ENCODE data around the gene ZBTB34. TPM values are rescaled to one million over a fixed set of nuclear protein-coding genes. Genes with fewer than 3 reads are reported as not detected.

ZBTB34 gene
- total RNA-seq, 1 donor: 7.6 TPM

DNA sequence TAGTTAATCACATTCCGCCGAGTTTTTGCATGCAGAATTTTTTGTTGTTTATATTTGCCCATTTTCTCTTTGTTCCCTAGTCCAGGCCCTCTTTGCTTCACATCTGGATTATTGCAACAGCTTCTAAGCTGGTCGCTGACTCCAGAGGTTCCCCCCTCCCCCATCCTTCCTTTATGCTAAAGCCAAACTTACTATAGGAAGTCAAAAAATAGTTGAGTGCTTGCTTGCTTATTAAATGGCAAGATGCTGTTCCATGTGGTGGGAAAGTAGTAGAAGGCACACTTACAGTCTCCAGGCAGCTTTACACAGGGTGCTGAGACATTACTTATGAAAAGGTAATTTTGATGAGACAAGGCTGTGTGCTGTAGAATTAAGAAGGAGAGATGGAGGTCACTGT is 1.3 kb downstream of the ZBTB34 start:
- H3K4me3 ChIP-seq (ENCODE audit: insufficient read depth, low read length): peak overlapping the region; percentile 86
- peaks cover 19% of the 10 kb centered on the region for H3K4me1 ChIP-seq (ENCODE audit: insufficient read depth, low read length)
- TF ChIP-seq, protein P1, sequence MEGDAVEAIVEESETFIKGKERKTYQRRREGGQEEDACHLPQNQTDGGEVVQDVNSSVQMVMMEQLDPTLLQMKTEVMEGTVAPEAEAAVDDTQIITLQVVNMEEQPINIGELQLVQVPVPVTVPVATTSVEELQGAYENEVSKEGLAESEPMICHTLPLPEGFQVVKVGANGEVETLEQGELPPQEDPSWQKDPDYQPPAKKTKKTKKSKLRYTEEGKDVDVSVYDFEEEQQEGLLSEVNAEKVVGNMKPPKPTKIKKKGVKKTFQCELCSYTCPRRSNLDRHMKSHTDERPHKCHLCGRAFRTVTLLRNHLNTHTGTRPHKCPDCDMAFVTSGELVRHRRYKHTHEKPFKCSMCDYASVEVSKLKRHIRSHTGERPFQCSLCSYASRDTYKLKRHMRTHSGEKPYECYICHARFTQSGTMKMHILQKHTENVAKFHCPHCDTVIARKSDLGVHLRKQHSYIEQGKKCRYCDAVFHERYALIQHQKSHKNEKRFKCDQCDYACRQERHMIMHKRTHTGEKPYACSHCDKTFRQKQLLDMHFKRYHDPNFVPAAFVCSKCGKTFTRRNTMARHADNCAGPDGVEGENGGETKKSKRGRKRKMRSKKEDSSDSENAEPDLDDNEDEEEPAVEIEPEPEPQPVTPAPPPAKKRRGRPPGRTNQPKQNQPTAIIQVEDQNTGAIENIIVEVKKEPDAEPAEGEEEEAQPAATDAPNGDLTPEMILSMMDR (IDR thresholded peaks at IDR 0.05; ENCODE audit: extremely low read depth, low read depth, low read length): no peak
- H3K27me3 ChIP-seq (ENCODE audit: insufficient read depth, low read length): peaks cover 22% of the 10 kb centered on the region
- peaks cover 21% of the 10 kb centered on the region for H3K36me3 ChIP-seq (ENCODE audit: insufficient read depth, low read length)
- no peak for DNase-seq (ENCODE audit: insufficient read length, low spot score, missing footprints)
- peaks cover 58% of the 10 kb centered on the region for H3K79me2 ChIP-seq (ENCODE audit: insufficient read depth, low read length)
- H3K9me3 ChIP-seq (ENCODE audit: low read depth, low read length): no peaks in the 10 kb centered on the region
- H3K4me2 ChIP-seq (ENCODE audit: insufficient read depth, low read length): peak overlapping the region; percentile 85
- H4K20me1 ChIP-seq (ENCODE audit: insufficient read depth, low read length): peaks cover 19% of the 10 kb centered on the region
- H3K27ac ChIP-seq (ENCODE audit: low read depth, low read length): peak overlapping the region; percentile 21
- H2AFZ ChIP-seq (ENCODE audit: low read length): no peak overlapping the region

DNA sequence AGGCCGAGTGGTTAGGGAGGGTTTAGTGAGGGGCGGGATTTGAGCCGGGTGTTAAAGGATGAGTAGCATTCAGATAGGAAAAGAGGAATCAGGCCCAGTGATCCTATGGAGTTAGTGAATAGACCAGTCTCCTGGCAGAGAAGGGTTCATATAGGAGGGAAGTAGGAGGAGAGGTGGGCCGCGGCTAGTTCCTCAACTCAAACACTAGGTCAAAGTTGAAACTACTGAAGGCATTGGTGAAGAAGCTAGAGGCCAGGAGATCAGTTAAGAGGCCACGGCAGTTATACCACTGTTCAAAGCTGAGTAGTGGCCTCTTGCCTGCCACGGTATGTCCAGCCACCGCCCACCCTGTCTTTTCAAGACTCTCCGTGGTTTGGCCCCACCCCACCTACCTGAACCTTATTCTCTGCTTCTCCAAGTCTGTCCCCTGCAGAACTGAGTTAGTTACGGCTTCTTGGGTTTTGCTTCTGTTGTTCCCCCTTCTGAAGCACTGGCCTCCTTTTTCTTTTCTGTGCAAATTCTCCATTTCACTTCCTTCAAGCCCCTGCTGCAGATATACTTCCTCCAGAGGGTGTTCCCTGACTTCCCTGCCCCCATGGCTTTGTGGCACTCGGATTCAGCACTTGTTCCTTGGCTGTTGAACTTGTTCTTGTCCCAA is 1.8 kb downstream of the ZBTB34 start:
- peaks cover 63% of the 10 kb centered on the region for H3K79me2 ChIP-seq (ENCODE audit: insufficient read depth, low read length)
- H2AFZ ChIP-seq (ENCODE audit: low read length): no peak overlapping the region
- peak overlapping the region; percentile 86 for H3K4me3 ChIP-seq (ENCODE audit: insufficient read depth, low read length)
- peaks cover 19% of the 10 kb centered on the region for H3K4me1 ChIP-seq (ENCODE audit: insufficient read depth, low read length)
- peaks cover 19% of the 10 kb centered on the region for H4K20me1 ChIP-seq (ENCODE audit: insufficient read depth, low read length)
- H3K27ac ChIP-seq (ENCODE audit: low read depth, low read length): no peak overlapping the region
- peak overlapping the region; percentile 85 for H3K4me2 ChIP-seq (ENCODE audit: insufficient read depth, low read length)
- H3K9me3 ChIP-seq (ENCODE audit: low read depth, low read length): no peaks in the 10 kb centered on the region
- peaks cover 21% of the 10 kb centered on the region for H3K36me3 ChIP-seq (ENCODE audit: insufficient read depth, low read length)
- TF ChIP-seq, protein P1 (IDR thresholded peaks at IDR 0.05; ENCODE audit: extremely low read depth, low read depth, low read length): no peak
- peaks cover 18% of the 10 kb centered on the region for H3K27me3 ChIP-seq (ENCODE audit: insufficient read depth, low read length)
- no peak for DNase-seq (ENCODE audit: insufficient read length, low spot score, missing footprints)

DNA sequence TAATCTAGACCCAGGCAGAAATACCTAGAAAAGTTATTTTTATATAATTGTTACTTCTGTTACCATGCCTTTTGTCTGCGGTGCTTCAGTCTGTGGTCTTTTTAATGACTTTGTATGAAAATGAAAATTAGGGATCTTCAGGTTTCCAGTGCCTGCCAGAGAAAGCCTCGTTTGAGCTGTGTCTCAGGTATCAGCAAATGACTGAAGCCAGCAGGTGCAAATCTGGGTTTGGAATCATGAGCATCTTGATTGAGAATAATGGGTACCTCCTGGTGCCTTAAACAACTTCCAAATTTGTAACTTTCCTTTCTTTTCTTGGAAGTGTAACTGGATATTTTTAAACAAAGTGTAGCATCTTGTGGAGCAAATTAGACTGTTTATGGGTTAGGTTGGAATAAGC is 4.3 kb downstream of the ZBTB34 start:
- peaks cover 24% of the 10 kb centered on the region for H3K4me1 ChIP-seq (ENCODE audit: insufficient read depth, low read length)
- TF ChIP-seq, protein P1 (IDR thresholded peaks at IDR 0.05; ENCODE audit: extremely low read depth, low read depth, low read length): no peak
- H3K9me3 ChIP-seq (ENCODE audit: low read depth, low read length): no peaks in the 10 kb centered on the region
- peaks cover 26% of the 10 kb centered on the region for H3K36me3 ChIP-seq (ENCODE audit: insufficient read depth, low read length)
- no peak overlapping the region for H3K4me2 ChIP-seq (ENCODE audit: insufficient read depth, low read length)
- no peak overlapping the region for H3K4me3 ChIP-seq (ENCODE audit: insufficient read depth, low read length)
- no peak for DNase-seq (ENCODE audit: insufficient read length, low spot score, missing footprints)
- no peak overlapping the region for H2AFZ ChIP-seq (ENCODE audit: low read length)
- H3K27ac ChIP-seq (ENCODE audit: low read depth, low read length): no peak overlapping the region
- peaks cover 88% of the 10 kb centered on the region for H3K79me2 ChIP-seq (ENCODE audit: insufficient read depth, low read length)
- peaks cover 35% of the 10 kb centered on the region for H4K20me1 ChIP-seq (ENCODE audit: insufficient read depth, low read length)
- H3K27me3 ChIP-seq (ENCODE audit: insufficient read depth, low read length): no peaks in the 10 kb centered on the region

DNA sequence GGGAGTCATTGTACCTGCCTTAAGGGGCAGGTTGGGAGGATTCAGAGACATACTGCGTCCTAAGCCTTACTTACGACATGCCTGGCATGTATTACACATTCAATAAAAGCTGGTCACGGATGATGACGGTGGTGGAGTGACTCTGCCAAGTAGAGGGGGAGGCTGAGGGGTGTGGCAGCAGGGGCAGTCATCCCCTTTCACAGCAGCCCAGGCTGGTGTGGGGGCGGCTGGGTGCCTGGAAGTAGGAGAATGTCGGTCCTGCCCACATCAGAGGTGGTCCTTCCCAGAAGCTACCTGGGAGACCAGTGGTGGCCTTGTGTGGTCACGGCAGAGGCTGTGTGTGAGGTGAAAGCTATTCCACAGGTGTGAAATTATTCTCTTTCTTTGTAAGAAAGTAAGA is 8.9 kb downstream of the ZBTB34 start:
- H3K4me2 ChIP-seq (ENCODE audit: insufficient read depth, low read length): no peak overlapping the region
- H3K4me1 ChIP-seq (ENCODE audit: insufficient read depth, low read length): peaks cover 6% of the 10 kb centered on the region
- no peaks in the 10 kb centered on the region for H3K9me3 ChIP-seq (ENCODE audit: low read depth, low read length)
- H4K20me1 ChIP-seq (ENCODE audit: insufficient read depth, low read length): peaks cover 19% of the 10 kb centered on the region
- H3K79me2 ChIP-seq (ENCODE audit: insufficient read depth, low read length): peaks cover 78% of the 10 kb centered on the region
- no peak overlapping the region for H3K27ac ChIP-seq (ENCODE audit: low read depth, low read length)
- no peaks in the 10 kb centered on the region for H3K27me3 ChIP-seq (ENCODE audit: insufficient read depth, low read length)
- H2AFZ ChIP-seq (ENCODE audit: low read length): no peak overlapping the region
- no peak for DNase-seq (ENCODE audit: insufficient read length, low spot score, missing footprints)
- H3K4me3 ChIP-seq (ENCODE audit: insufficient read depth, low read length): no peak overlapping the region
- TF ChIP-seq, protein P1 (IDR thresholded peaks at IDR 0.05; ENCODE audit: extremely low read depth, low read depth, low read length): no peak
- peaks cover 18% of the 10 kb centered on the region for H3K36me3 ChIP-seq (ENCODE audit: insufficient read depth, low read length)
